HG02973 (cell line): ENCODE data around the gene DLG2.
"Not testable (repeated sequence)": the region's sequence is repeated elsewhere in the genome, so short reads cannot be mapped to it uniquely, and the experiment has no call there.

ENCODE experiments used
- ATAC-seq: cut with Tn5 transposase; IDR thresholded peaks from one replicate; pipeline ENCODE4 v1.9.1; 2021; ENCODE audit warnings: moderate library complexity; ENCODE audit not compliant: unreplicated experiment

The DLG2 gene

DNA sequence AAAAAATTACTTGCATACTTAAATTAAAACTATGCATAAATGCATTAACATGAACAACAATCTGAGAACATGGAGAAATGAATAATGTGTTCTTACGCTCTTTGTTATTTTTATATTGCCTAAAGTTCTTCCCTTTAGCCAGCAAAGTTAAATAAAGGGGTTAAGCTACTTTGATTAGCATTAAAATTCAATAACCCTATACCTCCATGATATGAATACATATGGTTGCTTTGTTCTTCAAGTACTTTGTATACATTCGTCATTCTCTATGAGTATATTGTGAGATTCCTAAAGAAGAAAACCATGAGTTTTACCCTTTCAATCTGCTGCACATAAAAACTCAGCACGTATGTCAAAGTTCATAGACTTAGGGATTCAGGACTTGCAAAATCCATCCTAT, 578.3 kb downstream of the DLG2 start:
- no peak for ATAC-seq

DNA sequence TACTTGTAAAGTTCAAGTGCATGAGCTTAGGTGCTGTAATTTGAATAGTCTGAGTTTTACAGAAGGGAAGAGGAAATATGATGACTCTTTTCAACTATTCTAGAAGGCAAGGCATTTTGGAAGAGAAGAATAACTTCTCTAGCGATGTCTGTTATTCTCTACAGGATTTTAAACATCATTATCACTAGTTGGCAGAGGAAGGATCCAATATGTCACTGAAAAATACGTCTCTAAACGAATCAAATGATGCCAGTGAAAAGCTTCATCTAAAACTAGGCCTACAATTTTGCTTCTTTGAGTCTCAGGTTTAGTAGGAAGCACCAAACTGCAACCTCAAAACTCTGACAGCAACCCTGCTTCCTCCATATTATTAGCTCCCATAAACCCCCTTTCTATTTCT, 581.4 kb downstream of the DLG2 start:
- ATAC-seq, result no peak

DNA sequence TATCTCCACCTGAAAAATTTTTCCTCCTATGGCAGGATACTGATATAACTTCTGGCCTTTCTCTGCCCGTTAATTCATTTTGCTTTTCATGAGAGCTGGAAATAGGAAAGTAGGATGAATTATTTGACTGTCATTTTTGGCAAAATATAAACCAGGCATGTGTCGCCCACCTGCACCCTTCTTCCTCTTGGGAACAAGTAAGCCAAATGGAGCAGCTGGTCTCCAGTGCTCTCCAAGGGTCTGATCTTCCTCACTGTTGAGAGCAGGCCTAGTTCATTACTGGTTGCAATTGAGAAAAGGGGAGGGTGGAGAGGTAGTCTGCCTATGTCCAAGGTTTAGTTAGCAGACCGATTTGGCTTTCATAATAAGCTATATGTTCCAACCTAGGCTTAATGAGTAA, 582.2 kb downstream of the DLG2 start:
- ATAC-seq, result no peak

DNA sequence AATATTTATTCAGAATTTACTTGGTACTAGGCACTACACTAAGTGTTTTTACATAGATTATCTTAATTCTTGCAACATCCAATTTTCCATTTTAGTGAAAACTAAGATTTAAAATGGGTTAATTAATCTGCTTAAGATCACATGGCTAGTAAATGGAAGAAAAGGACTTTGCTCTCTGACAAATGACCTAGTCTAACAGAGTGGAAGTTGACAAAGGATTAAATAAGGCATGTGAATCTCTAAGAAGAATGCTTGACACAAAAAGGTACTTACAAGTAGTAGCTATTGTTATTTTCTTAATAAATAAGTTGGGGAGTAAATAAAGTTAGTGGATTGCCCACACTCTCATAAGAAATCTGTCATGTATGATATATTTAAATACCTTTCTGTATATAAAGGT, 584.8 kb downstream of the DLG2 start:
- no peak for ATAC-seq

DNA sequence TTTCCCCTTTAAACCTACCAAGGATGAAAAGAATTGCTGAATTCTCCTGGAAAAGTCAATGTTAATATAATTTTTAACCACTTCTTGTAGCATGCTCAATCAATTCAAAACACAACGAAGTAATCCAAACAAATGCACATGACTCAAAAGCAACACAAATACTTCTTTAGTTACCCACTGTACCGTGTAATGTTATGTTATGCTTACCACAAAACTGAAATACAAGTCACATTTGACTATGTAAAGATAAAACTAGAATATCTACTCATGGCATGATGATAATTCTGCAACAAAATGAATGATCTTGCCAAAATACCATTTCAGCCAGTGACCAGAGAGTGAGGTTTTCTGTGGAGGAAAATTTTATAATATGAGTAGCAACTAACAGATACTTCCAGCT, 587.0 kb downstream of the DLG2 start:
- ATAC-seq, result no peak

DNA sequence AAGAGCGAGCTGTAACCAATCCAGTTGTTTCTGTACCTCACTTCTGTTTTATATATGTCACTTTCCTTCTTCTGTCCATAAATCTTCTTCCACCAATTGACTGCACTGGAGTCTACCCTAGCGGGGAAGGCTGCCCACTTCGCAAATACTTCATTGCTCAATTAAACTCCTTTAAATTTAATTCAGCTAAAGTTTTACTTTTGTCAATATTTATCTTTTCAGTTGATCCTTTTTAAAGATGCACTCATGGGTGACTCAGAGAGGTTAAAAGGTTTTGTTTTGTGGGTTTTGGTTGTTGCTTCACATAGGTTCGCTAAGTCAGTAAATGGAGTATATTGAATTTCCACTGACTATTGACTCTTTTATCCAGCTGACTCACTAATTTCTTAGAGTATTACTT, 597.2 kb downstream of the DLG2 start:
- ATAC-seq, result no peak

DNA sequence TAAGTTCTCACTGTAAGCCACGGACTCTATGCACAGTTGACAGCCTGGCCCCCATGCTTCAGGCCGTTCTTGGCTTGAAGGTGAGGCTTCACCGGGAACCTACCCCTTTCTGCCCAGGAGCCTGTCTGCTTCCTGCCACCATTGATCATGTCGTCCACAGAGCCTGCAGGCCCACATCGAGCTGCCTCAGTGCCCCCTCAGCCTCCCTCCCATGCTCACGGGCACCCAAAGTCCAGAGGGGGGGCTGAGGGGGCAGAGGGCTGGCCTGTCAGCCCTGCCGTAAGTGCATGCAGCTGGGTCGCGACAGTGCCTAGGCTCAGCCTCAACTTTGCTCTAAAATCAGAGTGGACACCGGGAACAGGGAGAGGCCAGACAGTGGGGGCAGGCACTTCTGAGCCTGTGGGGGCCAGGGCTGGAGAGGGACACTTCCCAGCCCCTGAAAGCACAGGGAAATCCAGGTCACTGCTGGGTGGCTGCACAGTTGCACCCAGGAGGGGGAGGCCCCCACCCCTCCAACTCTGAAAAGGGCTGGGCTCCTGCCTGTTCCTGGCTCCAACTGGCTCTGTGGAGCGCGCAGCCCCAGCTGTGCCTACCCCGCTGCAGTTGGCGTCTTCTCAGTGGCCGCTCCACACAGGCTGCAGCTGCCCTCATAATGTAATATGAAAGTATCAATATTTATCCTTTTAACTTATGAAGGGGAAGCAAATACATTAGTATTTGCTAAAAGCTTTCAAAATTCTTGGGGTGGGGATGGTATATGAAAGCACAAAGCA, 598.6 kb downstream of the DLG2 start:
- ATAC-seq, result no peak

DNA sequence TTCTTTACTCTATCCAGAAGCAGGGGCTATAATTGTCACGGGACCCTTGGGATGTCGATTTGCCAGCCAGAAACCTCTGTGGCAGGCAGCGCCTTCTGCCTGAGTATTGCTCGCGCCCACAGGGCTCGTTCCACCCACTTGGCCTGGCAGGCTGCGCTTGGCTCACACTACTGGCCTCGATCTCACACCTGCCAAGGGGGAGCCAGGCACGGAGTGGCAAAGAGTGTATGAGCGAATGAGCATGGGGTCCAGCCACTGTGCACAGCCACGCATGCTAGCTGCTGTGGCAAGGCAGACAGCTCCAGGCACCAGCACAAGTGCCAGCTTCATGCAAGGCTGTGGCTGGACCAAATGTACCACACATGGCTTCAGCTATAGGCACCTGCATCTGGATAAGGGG, 599.8 kb downstream of the DLG2 start:
- ATAC-seq, result no peak

DNA sequence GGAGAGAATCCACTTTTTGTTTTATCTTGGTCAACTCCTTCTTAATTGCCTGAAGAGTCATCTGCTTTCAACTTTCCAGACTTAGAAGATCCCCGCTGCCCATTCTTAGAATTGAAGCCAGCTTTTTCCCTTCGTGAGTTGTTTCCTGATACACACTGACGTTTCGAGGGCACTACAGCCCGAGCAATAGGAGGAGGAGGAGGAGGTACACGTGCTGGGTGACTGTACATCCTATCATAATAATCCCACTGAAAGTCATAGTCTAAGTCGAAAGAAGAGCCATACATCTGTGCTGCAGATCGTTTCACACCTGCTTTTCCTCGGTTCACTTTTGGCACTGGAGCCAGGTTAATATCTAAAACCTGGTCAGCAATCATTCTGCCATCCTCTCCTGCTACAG, 606.1 kb downstream of the DLG2 start:
- ATAC-seq, result no peak

DNA sequence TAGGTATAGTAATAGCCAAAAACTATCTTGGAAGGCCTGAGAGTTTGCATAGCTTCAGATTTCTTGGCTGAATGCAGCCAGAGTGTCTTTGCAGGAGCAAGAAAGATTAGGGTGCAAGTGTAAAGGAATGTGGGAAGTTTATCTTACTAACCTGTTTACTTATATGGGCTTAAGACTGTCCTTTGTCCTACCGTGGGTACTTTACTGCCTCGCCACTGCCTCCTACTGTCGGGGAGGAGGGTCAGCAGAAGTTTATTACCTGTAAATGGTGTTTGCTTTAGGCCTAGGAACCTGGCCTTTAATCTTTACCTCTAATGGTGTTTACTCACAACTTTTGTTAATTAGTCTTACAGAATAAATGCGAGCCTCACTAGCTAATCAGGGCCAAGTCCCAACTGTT, 633.8 kb downstream of the DLG2 start:
- no peak for ATAC-seq

DNA sequence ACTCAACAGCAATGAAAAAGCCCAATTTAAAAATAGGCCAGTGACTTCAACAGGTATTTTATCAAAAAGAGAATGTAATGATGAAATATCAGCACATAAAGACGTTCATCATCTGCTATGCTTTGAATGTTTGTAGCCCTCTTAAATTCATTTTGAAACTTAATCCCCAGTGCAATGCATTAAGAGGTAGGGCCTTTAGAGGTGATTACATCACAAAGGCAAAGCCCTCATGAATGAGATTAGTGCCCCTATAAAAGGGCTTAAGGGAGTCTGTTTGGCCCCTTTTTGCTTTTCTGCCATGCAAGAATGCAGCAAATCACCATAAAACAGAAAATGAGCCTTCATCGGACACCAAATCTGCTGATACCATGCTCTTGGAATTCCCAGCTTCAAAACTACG, 637.0 kb downstream of the DLG2 start:
- no peak for ATAC-seq

DNA sequence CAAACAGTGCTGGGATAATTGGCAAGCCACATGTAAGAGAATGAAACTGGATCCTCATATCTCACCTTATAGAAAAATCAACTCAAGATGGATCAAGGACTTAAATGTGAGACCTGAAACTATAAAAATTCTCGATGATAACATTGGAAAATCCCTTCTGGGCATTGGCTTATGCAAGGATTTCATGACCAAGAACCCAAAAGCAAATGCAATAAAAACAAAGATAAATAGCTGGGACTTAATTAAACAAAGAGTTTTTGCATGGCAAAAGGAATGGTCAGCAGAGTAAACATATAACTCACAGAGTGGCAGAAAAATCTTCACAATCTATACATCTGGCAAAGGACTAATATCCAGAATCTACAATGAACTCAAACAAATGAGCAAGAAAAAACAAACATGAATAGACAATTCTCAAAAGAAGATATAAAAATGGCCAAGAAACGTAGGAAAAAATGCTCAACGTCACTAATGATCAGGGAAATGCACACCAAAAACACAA, 639.4 kb downstream of the DLG2 start:
- ATAC-seq, result not testable (repeated sequence)

DNA sequence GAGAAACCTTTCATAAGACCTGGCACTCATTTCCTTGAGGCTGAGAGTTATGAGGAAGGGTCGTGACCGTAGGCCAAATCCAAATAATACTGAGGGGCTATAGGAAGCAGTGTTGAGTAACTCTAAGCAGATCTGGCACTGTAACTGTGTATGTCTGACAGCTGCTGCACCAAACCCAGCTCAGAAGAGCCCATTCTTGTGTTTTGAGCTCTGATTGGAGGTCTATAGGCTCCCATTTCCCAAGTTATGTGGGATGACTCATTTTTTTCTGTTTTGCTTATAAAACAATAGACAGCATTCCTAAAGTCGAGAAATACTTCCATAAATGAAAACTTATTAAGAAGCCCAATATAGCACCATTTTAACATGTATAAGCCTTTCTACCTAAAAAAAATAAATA, 645.8 kb downstream of the DLG2 start:
- ATAC-seq, result no peak

DNA sequence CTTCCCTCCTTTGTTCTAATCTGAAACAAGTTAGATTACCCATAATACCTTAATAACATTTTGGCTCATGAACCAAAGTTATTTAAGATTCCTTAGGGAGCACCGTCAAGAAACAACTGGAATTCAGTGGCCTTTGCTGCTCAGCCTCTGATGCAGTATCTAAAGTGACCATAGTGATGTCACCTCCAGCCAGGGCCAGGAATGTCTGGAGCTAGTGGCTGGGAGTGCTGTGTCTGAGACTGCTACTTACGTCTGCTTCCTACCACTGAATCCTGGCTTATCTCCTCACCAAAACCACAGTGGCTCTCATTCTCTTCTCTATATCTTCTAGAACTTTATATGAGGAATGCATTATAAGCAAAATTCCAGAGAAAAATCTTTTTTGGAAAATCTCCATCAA, 658.0 kb downstream of the DLG2 start:
- ATAC-seq, result no peak

DNA sequence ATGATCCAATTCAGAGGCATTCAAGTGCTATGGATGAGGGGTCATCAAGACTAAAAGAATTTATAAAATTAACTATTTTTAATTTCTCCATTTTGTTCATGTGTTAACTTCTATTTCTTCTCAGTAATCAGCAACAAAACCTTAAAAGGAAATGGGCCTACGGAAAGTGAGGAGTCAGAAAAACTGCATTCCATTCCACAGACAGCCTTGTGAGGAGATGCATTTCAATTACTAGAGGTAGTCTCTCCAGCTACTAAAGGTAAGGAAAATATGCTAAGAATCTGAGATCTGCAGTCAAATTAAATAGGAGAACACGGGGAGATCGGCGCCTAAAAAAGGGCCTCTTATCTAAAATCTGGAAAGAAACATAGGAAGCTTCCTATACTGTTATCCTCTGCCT, 661.7 kb downstream of the DLG2 start:
- no peak for ATAC-seq

DNA sequence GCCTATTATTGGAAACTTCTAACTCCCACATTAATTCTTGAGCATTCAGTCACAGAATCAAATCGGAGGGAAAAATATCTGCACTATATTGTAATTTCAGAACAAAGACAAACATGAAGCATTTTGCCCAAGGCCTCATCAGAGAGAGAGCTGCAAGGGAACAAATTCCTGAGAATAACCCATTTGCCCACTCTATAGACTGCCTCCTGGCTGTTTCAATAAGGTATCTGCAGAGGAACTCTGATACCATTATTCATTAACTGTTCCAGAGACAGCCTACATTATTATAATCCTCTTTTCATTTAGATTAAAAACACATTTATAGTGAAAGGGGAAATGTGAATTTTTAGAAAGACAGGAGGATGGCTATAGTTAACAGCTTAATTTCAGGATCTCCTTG, 663.9 kb downstream of the DLG2 start:
- no peak for ATAC-seq

DNA sequence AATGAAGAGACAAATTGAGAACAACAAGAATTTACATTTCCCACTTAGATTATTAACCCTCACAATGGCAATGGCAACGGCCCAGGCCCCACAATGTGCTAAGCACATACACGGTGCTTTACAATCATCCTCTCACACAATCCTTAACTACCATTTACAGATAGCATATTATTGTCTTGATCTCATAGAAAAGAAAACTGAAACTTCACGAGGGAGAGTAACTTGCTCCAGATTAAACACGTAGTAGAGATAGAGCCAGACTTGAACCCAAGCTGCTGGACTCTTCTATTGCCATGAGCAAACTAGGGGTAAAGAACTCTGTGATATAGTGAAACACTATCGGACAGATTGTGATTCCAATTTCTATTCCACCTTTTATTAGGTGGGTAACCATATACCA, 665.1 kb downstream of the DLG2 start:
- no peak for ATAC-seq

DNA sequence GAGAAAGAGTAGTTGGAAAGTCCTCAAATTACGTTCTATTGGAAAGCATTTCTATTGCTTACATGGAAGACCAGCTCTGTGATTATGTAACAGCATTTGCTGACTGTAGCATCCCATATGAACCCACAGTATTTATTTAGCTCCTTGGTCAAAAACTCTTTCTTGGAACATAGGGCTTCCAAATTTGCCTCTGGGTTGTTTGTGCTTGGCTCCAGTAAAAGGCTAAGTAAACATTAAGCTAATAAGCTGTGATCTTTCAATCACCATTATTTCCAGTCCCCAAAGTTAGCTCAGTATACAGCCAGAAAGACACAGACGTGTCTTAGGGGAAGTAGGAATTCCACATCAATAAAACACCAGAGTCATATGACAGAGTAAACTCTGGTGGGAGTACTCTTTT, 668.8 kb downstream of the DLG2 start:
- no peak for ATAC-seq

DNA sequence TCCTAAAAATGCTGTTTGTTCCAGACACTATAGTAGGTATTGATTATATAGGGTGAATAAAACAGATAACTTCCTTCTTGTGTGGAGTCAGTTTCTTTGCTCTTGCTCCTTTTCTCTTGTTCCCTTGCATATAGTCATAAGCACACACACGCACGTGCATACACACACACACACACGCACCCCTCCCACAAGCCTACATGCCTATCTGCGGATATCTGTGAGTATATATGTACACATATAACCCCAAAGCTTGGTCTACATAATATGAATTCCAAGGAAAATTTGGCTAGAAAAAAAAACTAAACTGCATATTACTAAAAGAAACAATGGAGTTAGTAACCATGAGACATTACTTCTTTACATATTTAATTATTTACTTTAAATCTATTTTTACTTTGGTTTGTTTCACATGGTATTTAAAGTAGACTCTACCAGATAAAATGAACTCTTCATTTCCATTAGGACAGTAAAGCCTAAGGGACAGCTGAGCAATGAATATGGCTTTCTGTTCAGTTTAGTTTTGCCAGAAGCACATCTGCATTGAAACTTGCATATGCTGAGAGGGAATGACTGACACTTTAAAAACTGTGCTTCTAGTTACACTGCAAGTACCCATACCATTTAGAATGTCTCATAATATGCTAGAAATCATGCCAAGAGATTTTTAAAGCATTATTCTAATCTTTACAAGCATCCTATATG, 676.4 kb downstream of the DLG2 start:
- ATAC-seq, result no peak

DNA sequence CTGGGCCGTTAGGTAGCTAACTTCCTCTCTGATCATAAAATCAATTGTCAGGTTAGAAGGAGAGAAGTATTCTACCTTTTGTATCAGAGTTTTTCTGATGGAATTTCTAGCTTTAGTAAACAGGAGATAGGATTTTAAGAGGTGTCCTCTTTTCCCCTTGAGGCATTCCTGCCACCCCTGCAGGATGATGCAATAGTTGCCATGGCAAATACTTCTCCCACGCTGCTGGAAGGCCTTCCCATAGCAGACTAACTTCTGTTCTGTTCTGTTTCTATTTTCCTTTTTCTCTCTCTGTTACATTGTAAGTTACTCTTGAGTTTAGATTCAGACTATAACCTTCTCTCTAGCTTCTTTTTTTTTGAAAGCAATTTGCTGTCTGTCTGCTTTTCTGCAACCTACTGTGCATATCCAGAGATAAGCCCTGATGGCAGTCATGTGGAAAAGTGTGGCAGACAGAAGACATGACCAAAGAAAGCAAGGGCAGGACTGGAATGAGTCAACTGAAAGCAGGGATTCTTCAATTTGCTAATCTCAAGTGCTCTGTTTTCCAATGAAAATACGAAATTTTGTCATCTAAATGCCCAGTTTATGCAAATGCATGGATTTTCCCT, 679.1 kb downstream of the DLG2 start:
- no peak for ATAC-seq

DNA sequence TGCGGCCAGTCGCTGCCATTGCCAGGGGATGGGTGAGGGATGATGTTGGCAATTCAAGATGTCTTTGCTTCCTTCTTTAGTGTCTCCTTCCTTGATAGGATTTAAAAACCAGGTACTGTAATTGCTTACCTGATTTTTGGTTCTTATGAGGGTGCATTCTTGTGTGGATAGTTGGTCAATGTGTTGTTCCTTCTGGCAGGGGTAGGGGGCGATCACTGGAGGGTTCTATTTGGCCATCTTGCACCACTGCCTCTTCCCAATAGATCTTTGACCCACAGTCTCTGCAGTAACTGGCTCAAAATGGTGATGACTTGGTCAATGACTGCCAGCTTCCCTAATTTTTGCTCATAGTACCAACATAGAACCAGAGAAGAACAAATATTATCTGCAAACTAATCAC, 680.1 kb downstream of the DLG2 start:
- no peak for ATAC-seq

DNA sequence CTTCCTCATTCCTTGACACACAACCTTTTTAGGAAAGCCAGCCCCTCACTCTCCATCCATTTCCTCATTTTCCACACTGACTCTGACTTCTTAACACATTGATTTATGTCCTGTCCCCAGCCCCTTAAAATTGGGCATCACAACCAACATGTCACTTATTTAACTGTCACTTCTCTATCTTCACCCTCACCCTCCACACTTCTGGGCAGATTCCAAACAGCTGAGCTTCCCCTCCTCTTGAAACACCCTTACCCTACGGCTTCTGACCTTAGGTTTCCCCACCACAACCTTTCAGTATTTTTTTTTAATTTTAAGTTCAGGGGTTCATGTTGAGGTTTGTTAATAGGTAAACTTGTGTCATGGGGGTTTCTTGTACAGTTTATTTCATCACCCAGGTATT, 696.3 kb downstream of the DLG2 start:
- ATAC-seq, result no peak
